A673 (cell line): ENCODE results near the gene NDC1. TPM values are rescaled to one million over a fixed set of nuclear protein-coding genes. Genes with fewer than 3 reads are reported as not detected.

Experiments used
- BruUV-seq: library from RNA; stranded (reverse); fragments of 400-500 nt; replicated peaks from 2 replicates; lab custom pipeline; 2021; lab: Mats Ljungman, UMichigan
- CTCF ChIA-PET: fragments of 300-600 bp; sonication (Branson Sonifier 250); formaldehyde crosslinking; loops from one replicate; lab custom pipeline; 2022; ENCODE audit warnings: antibody characterized with exemption; lab: Charles Lee
- POLR2A ChIA-PET: fragments of 300-600 bp; sonication (Branson Sonifier 250); formaldehyde crosslinking; loops from one replicate; lab custom pipeline; 2022; ENCODE audit warnings: antibody characterized with exemption; ENCODE audit not compliant: low non-redundant PET; lab: Charles Lee
- DNase-seq: peaks from one replicate; pipeline ENCODE4 v3.0.0-alpha.2; 2015; ENCODE audit warnings: low spot score
- H3K27ac ChIP-seq: fragments of 200-600 bp; sonication (generic); 2 replicates; pipeline ENCODE4 v1.5.1; 2016; ENCODE audit warnings: mixed run types, low read depth, mild to moderate bottlenecking, mixed read lengths, antibody characterized with exemption, low read length; ENCODE audit not compliant: poor library complexity, severe bottlenecking
- H3K27me3 ChIP-seq: fragments of 200-600 bp; sonication (generic); replicated peaks from 2 replicates; pipeline ENCODE4 v1.6.1; 2017; ENCODE audit warnings: mixed run types, low read depth, mild to moderate bottlenecking, mixed read lengths, antibody characterized with exemption, low read length; ENCODE audit not compliant: insufficient read depth, poor library complexity
- H3K36me3 ChIP-seq: fragments of 200-600 bp; sonication (generic); 2 replicates; pipeline ENCODE4 v1.6.1; 2016; ENCODE audit warnings: mixed run types, mild to moderate bottlenecking, mixed read lengths, antibody characterized with exemption, low read length; ENCODE audit not compliant: insufficient read depth, poor library complexity, severe bottlenecking
- H3K4me1 ChIP-seq: fragments of 200-600 bp; sonication (generic); 2 replicates; pipeline ENCODE4 v1.6.1; 2017; ENCODE audit warnings: mixed run types, mild to moderate bottlenecking, mixed read lengths, antibody characterized with exemption, low read length; ENCODE audit not compliant: insufficient read depth, poor library complexity, severe bottlenecking
- H3K4me3 ChIP-seq: fragments of 200-600 bp; sonication (generic); 2 replicates; pipeline ENCODE4 v1.5.1; 2016; ENCODE audit warnings: low read depth, mixed run types, mild to moderate bottlenecking, mixed read lengths, low read length; ENCODE audit not compliant: poor library complexity, severe bottlenecking
- H3K9me3 ChIP-seq: fragments of 200-600 bp; sonication (generic); 2 replicates; pipeline ENCODE4 v1.6.1; 2016; ENCODE audit warnings: mixed run types, low read depth, mild to moderate bottlenecking, mixed read lengths, antibody characterized with exemption, low read length; ENCODE audit not compliant: poor library complexity, severe bottlenecking
- CTCF ChIP-seq: fragments of 300-800, 200-600 bp; sonication (generic); conservative IDR thresholded peaks from 2 replicates; pipeline ENCODE4 v1.5.1; 2017; ENCODE audit warnings: low read depth, mild to moderate bottlenecking, antibody characterized with exemption, low read length, moderate library complexity, mixed read lengths
- EZH2 ChIP-seq: fragments of 200-600 bp; sonication (generic); IDR thresholded peaks from 2 replicates; pipeline ENCODE4 v1.6.1; 2017; ENCODE audit warnings: borderline replicate concordance, low read depth, mild to moderate bottlenecking, mixed read lengths, antibody characterized with exemption, low read length; ENCODE audit not compliant: poor library complexity, severe bottlenecking
- intact Hi-C: fragments of 100-400 bp; cut with micrococcal nuclease; formaldehyde crosslinking; loops from one replicate; pipeline ENCODE4 v1.10.0; 2022; ENCODE audit not compliant: unreplicated experiment
- total RNA-seq: library from RNA; stranded (reverse); gene quantifications from 2 replicates; pipeline ENCODE4 v1.2.3, GENCODE V29; 2021

NDC1 gene
- total RNA-seq, 1 experiment from 2014 or later = 26.6 TPM

GRCh38 chr1:53871773-53872484, 33.8 kb upstream of the NDC1 start:
- Histone ChIP-seq H3K27ac (no peak overlapping the region), H3K4me1 (no peaks in the 10 kb centered on the region), H3K9me3 (no peaks in the 10 kb centered on the region), H3K27me3 (no peaks in the 10 kb centered on the region), H3K4me3 (no peak overlapping the region), H3K36me3 (no peaks in the 10 kb centered on the region)
- TF ChIP-seq CTCF (no peak), EZH2 (no peak)
- CTCF ChIA-PET = no interaction called here
- POLR2A ChIA-PET = no interaction called here
- no peak for DNase-seq
- BruUV-seq = no TSS peak
- intact Hi-C loops = no loop called here

GRCh38 chr1:53871221-53871620, 33.1 kb upstream of the NDC1 start:
- Histone ChIP-seq H3K4me3 (no peak overlapping the region), H3K9me3 (no peaks in the 10 kb centered on the region), H3K27me3 (no peaks in the 10 kb centered on the region), H3K36me3 (no peaks in the 10 kb centered on the region), H3K27ac (no peak overlapping the region), H3K4me1 (no peaks in the 10 kb centered on the region)
- ChIA-PET POLR2A (no interaction called here), CTCF (no interaction called here)
- BruUV-seq = no TSS peak
- DNase-seq = no peak
- intact Hi-C loops = no loop called here
- TF ChIP-seq EZH2 (no peak), CTCF (no peak)

GRCh38 chr1:53869454-53870117, 31.5 kb upstream of the NDC1 start:
- no peak for DNase-seq
- no peaks in the 10 kb centered on the region for H3K9me3 ChIP-seq
- H3K27me3 ChIP-seq = no peaks in the 10 kb centered on the region
- ChIA-PET CTCF (no interaction called here), POLR2A (interaction anchor here (0.7 kb wide), 1 partner anchor 80 kb away, joined by 7 read pairs; no protein-coding TSS in a partner anchor)
- no peak overlapping the region for H3K4me3 ChIP-seq
- no peak for TF ChIP-seq CTCF
- no peak for TF ChIP-seq EZH2
- no peaks in the 10 kb centered on the region for H3K4me1 ChIP-seq
- BruUV-seq = no TSS peak
- intact Hi-C loops = no loop called here
- no peaks in the 10 kb centered on the region for H3K36me3 ChIP-seq
- H3K27ac ChIP-seq = no peak overlapping the region
